Immature natural killer cell (primary cell): Measurements from ENCODE around the gene ITGB6. TPM values are rescaled to one million over a fixed set of nuclear protein-coding genes. Genes with fewer than 3 reads are reported as not detected.

Experiments used
- DNase-seq, 3 donors: peaks; one replicate each; pipeline ENCODE4 v3.0.0; 2022; ENCODE audit warnings: mixed read lengths in 1 of 3
- H3K27ac Mint-ChIP-seq, 6 donors: one replicate each; pipeline ENCODE4 v1.8.0; 2020; ENCODE audit warnings: mixed read lengths in 6 of 6, mild to moderate bottlenecking in 5 of 6, inconsistent platforms in 4 of 6, moderate library complexity in 3 of 6
- H3K27me3 Mint-ChIP-seq, 3 donors: one replicate each; pipeline ENCODE4 v1.8.0; 2020 to 2021; ENCODE audit warnings: low read depth in 3 of 3, mild to moderate bottlenecking in 3 of 3, mixed read lengths in 3 of 3, moderate library complexity in 3 of 3, inconsistent platforms in 1 of 3
- H3K36me3 Mint-ChIP-seq, 3 donors: one replicate each; pipeline ENCODE4 v1.8.0; 2020; ENCODE audit warnings: mixed read lengths in 3 of 3, inconsistent platforms in 2 of 3, mild to moderate bottlenecking in 2 of 3
- H3K4me1 Mint-ChIP-seq, 2 donors: one replicate each; pipeline ENCODE4 v1.8.0; 2020; ENCODE audit warnings: inconsistent platforms in 2 of 2, mild to moderate bottlenecking in 2 of 2, mixed read lengths in 2 of 2, moderate library complexity in 1 of 2
- H3K4me3 Mint-ChIP-seq, 5 donors: one replicate each; pipeline ENCODE4 v1.8.0; 2020; ENCODE audit warnings: mild to moderate bottlenecking in 5 of 5, mixed read lengths in 5 of 5, inconsistent platforms in 3 of 5, moderate library complexity in 3 of 5
- H3K9me3 Mint-ChIP-seq, 6 donors: one replicate each; pipeline ENCODE4 v1.8.0; 2020; ENCODE audit warnings: mild to moderate bottlenecking in 6 of 6, mixed read lengths in 6 of 6, inconsistent platforms in 4 of 6, moderate library complexity in 3 of 6
- polyA plus RNA-seq, 3 donors: library from polyadenylated mRNA; unstranded; fragments of 300-500 nt; fragmentation: Illumina TruSeq; gene quantifications; one replicate each; pipeline ENCODE4 v1.2.3, GENCODE V29; 2021

The ITGB6 gene, protein sequence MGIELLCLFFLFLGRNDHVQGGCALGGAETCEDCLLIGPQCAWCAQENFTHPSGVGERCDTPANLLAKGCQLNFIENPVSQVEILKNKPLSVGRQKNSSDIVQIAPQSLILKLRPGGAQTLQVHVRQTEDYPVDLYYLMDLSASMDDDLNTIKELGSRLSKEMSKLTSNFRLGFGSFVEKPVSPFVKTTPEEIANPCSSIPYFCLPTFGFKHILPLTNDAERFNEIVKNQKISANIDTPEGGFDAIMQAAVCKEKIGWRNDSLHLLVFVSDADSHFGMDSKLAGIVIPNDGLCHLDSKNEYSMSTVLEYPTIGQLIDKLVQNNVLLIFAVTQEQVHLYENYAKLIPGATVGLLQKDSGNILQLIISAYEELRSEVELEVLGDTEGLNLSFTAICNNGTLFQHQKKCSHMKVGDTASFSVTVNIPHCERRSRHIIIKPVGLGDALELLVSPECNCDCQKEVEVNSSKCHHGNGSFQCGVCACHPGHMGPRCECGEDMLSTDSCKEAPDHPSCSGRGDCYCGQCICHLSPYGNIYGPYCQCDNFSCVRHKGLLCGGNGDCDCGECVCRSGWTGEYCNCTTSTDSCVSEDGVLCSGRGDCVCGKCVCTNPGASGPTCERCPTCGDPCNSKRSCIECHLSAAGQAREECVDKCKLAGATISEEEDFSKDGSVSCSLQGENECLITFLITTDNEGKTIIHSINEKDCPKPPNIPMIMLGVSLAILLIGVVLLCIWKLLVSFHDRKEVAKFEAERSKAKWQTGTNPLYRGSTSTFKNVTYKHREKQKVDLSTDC
- polyA plus RNA-seq: not detected

DNA sequence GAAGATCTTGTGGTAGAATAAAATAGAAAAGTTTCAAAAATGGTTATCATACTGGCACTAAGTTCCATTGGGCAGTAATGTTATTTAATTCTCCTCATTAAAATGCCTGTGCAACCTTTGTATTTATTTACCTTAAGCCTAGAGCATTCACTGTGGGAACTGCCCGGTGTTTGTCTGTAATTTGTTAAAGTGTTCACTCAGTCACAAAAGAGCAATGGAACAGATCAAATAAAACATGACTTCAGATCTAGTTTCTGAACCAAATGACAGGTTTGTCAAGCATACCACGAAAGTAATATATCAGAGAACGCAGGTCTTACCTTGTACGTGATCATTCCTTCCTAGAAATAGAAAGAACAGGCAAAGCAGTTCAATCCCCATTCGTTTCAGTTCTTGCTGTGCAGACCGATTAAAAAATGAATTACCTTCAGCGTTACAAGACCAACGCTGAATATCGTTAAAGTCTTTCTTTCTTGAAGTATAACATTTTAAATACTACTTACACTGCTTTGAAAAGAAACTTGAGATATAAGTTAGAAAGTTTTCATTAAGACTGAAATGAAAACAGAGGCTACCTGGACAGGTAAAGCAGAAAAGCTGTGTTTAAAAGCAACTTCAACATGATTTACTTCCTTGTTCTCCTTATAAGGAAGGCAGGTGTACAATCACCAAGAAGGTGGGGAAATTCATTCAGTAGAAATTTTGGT lies at the start of gene ITGB6:
TSS of gene ITGB6 (minus strand) at position 590 of the 707 bp plus-strand sequence. CDS start at position 381, 209 bp downstream.
- peak within 1 kb of the TSS in 2 of 6 donors; percentile 9 to 23 for H3K27ac Mint-ChIP-seq
- peak within 1 kb of the TSS in 1 of 5 donors; percentile 28 for H3K4me3 Mint-ChIP-seq
- peaks cover 0 to 4% (median 0%) of the 10 kb centered on the region in 3 donors for H3K27me3 Mint-ChIP-seq
- H3K9me3 Mint-ChIP-seq: peaks cover 0 to 13% (median 4%) of the 10 kb centered on the region in 6 donors
- peaks cover 63 to 73% of the 10 kb centered on the region in 2 donors for H3K4me1 Mint-ChIP-seq
- peaks cover 3 to 11% (median 9%) of the 10 kb centered on the region in 3 donors for H3K36me3 Mint-ChIP-seq
- DNase-seq: no peak

DNA sequence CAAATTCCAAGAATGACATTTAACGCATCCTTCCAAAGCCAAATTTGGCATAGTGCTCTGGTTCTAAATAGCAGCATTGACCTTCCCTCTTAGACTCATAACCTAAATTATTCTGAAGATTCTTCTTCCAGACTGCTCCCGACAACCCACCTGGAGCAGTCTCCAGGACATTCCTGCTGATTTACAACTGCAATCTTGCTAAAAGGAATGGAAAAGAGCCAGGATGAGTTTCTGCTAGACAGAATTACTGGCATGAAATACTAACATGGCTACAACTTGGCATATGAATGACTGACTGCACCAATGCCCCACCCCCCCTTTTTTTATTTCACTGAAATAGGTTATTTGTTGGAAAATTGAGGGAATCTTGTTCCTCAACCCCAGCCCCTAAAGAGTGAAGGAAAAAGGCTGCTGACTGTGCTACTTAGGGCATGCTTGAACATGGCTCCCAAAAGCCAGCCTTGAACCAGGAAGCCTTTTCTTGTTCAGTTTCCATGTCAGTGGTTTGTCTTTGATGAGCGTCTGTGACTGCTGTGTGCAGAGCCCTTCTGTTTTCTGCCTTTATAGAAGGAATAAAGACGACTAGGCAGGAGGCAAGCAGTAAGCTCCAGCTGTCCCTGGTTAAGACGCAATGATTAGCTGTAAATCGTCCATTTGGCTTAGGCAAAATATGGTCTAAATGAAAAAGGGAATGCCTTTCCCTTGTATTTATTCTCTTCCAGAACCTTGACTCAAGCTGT lies 47.4 kb upstream of the ITGB6 start:
- Mint-ChIP-seq H3K27ac (no peak overlapping the region), H3K4me3 (no peak overlapping the region), H3K9me3 (no peaks in the 10 kb centered on the region), H3K36me3 (no peaks in the 10 kb centered on the region), H3K27me3 (peaks cover 2 to 3% (median 3%) of the 10 kb centered on the region in 3 donors), H3K4me1 (no peaks in the 10 kb centered on the region)
- DNase-seq: no peak

DNA sequence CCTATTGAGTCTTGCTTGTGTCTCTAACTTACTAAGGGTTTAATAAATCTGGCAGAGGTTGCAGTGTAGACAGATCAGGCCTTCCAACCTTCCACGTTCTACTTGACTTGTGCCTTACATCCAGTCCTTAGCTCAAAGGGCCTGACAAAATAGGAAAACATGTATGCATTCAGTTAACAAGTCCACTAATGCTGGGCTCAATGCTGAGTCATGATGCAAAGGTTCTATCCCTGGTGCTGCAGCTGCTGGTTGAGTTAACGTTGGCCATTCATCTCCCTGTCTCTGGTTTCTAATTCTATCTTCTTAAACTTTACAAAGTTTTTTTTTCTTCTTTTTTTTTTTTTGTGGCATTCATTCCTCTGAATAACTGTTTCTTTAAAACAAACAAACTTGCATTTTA lies 46.3 kb upstream of the ITGB6 start:
- peaks cover 2 to 3% (median 3%) of the 10 kb centered on the region in 3 donors for H3K27me3 Mint-ChIP-seq
- no peak overlapping the region for H3K4me3 Mint-ChIP-seq
- no peaks in the 10 kb centered on the region for H3K36me3 Mint-ChIP-seq
- no peak for DNase-seq
- H3K27ac Mint-ChIP-seq: no peak overlapping the region
- H3K9me3 Mint-ChIP-seq: no peaks in the 10 kb centered on the region
- H3K4me1 Mint-ChIP-seq: no peaks in the 10 kb centered on the region

DNA sequence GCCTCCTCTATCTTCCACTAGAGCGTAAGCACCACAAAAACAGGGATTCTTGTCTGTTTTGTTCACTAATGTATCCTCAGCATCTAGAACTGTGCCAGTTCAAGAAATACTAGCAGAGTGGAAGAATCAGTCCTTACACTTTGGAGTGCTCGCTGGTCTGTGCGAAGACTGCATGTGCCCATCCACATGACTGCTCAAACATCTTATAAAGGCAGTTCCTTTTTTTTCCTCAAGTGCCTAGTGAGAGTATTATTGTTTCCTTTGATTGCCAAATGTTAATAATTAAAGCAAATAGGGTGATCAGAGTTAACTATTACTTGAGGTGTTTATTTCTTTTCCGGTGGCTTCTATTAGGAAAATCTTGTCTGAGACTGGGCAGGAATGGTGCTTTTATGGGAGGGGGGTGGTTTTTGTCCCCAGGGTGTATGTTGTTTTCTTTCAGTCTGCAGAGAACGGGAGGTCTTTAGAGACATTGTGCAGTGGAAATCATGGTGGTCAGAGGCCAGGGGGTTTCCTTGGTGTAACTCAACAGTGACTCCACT lies 45.6 kb upstream of the ITGB6 start:
- no peak overlapping the region for H3K4me3 Mint-ChIP-seq
- DNase-seq: no peak
- no peaks in the 10 kb centered on the region for H3K4me1 Mint-ChIP-seq
- no peak overlapping the region for H3K27ac Mint-ChIP-seq
- no peaks in the 10 kb centered on the region for H3K36me3 Mint-ChIP-seq
- H3K9me3 Mint-ChIP-seq: no peaks in the 10 kb centered on the region
- peaks cover 1 to 3% (median 2%) of the 10 kb centered on the region in 3 donors for H3K27me3 Mint-ChIP-seq

DNA sequence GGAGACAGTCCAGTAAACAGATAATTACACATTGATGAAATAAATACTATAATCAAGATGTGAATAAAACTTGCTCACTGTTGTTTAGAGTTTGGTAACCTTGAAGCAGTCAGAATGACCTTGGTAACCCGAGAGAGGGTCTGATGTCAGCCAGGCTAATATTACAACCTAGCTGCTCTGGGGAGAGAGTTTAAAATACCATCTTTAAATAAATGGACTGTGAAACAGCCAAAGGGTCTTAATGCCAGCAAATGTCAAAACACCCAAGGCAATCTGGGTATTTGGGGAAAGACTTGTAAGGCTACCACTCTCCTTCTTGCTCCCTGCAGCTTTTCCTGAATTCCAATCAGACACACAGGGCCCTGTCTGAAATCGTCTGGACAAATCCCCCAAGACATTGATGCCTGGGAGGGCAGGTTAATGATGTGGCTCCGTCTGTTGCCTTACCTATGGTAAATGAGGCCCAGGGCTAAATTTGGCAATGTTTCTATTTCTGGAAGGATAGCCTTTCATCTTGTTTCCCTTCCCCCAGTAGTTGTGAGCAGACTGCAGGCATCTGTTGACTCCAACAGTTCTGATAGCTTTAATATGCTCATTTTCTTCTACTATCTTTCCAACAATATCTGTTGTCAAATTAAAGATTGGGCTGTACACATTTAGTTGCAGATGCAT lies 43.0 kb upstream of the ITGB6 start:
- no peak overlapping the region for H3K4me3 Mint-ChIP-seq
- no peak overlapping the region for H3K27ac Mint-ChIP-seq
- no peaks in the 10 kb centered on the region for H3K9me3 Mint-ChIP-seq
- no peaks in the 10 kb centered on the region for H3K4me1 Mint-ChIP-seq
- H3K36me3 Mint-ChIP-seq: no peaks in the 10 kb centered on the region
- H3K27me3 Mint-ChIP-seq: peaks cover under 1 to 4% (median 1%) of the 10 kb centered on the region in 3 donors
- DNase-seq: no peak

DNA sequence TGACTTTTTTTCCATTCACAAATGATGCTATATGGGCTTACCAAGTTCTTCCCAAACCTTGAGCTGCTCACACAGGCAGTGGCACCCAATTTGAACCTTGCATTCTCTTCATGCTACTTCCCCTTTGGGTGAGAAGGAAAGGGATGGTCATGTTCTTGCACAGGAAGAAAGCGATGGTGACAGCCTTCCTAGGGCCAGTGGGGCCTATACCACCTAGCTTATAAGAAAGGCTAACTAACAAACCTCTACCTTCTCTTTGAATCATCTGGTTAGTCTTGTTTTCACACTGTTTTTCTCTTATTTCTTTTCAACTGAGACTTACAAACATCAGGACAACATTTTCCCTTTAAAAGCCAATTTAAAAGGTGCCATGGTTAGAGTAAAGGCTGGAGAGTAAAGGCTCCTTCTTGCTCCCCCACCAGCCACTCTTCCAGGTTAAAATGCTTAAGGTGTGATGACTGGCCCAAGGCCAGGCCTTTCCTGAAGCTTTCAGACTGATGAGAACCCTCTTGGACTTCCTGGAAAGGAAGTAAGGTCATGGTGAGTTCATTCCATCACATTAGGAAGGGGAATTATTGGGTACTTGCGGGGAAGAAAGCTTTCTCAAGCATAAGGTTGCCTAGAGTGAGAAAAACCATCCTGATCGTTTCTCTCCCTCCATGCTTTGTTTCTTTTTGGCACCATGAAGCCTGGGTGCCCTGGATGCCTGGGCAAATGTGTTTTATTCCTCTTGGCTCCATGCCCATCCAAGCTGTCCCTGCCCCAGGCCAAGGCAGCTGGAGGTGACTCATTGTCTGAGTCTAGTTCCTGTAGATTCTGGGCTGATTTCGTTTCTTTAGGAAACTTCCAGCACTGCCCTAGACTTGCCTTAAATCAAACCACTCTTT lies 41.4 kb upstream of the ITGB6 start:
- Mint-ChIP-seq H3K36me3 (no peaks in the 10 kb centered on the region), H3K4me1 (no peaks in the 10 kb centered on the region), H3K27me3 (peaks cover 3 to 7% (median 4%) of the 10 kb centered on the region in 3 donors), H3K9me3 (no peaks in the 10 kb centered on the region), H3K4me3 (no peak overlapping the region), H3K27ac (no peak overlapping the region)
- DNase-seq: no peak

DNA sequence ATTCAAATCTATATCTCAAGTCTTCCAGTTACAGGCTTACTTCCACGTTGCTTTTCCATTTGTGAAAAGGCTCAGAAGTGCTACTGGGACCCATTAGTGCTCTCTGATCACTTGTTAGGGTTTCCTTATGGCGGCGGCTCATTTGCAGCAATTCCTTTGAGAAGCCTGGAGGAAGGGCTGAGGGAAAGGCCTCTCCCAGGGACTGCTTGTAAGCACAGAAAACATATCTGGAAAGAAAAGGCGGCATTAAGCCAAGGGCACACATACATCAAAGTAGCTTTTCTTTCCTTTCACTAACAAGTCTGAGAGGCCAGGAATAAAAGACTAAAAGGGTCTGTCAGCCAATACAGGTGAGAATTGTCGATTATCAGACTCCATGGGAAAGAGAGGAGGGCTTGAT lies 39.4 kb upstream of the ITGB6 start:
- H3K36me3 Mint-ChIP-seq: no peaks in the 10 kb centered on the region
- H3K4me1 Mint-ChIP-seq: no peaks in the 10 kb centered on the region
- H3K4me3 Mint-ChIP-seq: no peak overlapping the region
- H3K9me3 Mint-ChIP-seq: no peaks in the 10 kb centered on the region
- DNase-seq: no peak
- peaks cover 1 to 7% (median 4%) of the 10 kb centered on the region in 3 donors for H3K27me3 Mint-ChIP-seq
- no peak overlapping the region for H3K27ac Mint-ChIP-seq

DNA sequence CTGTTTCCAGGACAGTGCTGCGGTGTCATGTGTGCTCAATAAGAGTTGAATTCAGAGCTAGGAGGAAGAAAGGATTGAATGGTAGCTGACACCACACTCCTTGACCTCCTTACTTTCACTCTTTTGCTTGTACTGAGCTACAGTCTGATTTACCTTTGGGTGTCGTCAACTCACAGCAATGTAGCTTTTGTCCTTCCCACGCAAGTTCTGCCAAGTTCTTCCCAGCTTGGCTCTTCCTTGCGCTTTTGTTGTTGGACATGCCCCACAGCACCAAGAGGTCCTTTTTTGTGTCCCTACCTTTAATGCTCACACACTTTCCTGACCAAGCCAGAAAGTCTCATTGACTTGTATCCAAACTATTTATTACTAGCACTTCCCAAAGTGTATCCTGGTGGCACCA lies 38.3 kb upstream of the ITGB6 start:
- Mint-ChIP-seq H3K27ac (no peak overlapping the region), H3K9me3 (no peaks in the 10 kb centered on the region)

DNA sequence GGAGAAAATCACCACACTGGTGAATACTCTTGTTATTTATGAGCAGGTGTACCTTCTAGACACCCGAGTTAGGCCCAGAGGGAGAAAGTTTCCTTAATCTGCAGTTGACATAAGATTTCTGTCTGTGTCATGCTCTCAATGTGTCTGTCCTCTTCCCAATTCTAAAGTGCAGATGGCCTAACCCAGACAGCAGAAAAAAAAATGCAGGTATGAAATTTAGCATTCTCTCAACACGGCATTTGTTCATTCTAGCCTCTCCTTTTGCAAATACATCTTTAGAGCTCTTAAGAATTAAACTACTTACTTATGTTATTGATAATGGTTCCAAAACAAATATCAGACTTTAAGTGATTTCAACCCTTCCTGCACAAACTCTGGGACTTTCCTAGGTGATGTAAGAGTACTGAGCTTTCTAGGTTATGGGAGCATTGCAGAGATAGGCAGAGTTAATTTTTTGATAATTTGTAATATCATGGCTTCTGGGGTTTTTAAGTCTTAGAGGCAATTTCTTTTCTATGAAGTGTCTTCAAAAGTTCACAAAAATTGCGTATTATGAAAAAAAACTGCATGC lies 32.9 kb upstream of the ITGB6 start:
- Mint-ChIP-seq H3K4me1 (no peaks in the 10 kb centered on the region), H3K36me3 (no peaks in the 10 kb centered on the region), H3K4me3 (no peak overlapping the region), H3K27me3 (peaks cover 2 to 10% (median 4%) of the 10 kb centered on the region in 3 donors), H3K27ac (no peak overlapping the region), H3K9me3 (no peaks in the 10 kb centered on the region)
- no peak for DNase-seq

More for the DNA sequence above, 38.3 kb upstream of the ITGB6 start:
- H3K4me3 Mint-ChIP-seq: no peak overlapping the region
- H3K27me3 Mint-ChIP-seq: peaks cover 3 to 11% (median 4%) of the 10 kb centered on the region in 3 donors
- H3K4me1 Mint-ChIP-seq: no peaks in the 10 kb centered on the region
- no peaks in the 10 kb centered on the region for H3K36me3 Mint-ChIP-seq
- DNase-seq: no peak

DNA sequence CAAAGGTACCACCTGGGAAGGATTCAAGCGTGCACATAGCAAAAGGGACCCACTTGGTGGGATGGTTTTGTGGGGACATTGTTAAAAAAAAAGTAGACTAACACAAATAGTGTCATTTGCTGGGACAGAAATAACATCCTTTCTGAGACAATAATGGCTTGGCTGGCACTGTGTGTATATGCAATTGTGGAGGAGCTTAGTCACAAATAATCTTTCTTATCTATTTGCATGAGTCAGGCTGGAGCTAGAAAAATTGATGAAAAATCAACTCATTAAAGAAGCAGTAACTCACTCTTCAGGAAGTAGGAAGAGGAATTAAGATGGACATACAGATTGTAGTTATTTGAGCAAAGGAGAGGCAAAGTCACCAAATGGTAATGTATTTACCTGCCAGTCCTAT lies 29.5 kb upstream of the ITGB6 start:
- no peak for DNase-seq
- no peaks in the 10 kb centered on the region for H3K4me1 Mint-ChIP-seq
- no peak overlapping the region for H3K4me3 Mint-ChIP-seq
- H3K27me3 Mint-ChIP-seq: peaks cover 1 to 4% (median 2%) of the 10 kb centered on the region in 3 donors
- no peaks in the 10 kb centered on the region for H3K36me3 Mint-ChIP-seq
- H3K9me3 Mint-ChIP-seq: no peaks in the 10 kb centered on the region
- H3K27ac Mint-ChIP-seq: no peak overlapping the region

DNA sequence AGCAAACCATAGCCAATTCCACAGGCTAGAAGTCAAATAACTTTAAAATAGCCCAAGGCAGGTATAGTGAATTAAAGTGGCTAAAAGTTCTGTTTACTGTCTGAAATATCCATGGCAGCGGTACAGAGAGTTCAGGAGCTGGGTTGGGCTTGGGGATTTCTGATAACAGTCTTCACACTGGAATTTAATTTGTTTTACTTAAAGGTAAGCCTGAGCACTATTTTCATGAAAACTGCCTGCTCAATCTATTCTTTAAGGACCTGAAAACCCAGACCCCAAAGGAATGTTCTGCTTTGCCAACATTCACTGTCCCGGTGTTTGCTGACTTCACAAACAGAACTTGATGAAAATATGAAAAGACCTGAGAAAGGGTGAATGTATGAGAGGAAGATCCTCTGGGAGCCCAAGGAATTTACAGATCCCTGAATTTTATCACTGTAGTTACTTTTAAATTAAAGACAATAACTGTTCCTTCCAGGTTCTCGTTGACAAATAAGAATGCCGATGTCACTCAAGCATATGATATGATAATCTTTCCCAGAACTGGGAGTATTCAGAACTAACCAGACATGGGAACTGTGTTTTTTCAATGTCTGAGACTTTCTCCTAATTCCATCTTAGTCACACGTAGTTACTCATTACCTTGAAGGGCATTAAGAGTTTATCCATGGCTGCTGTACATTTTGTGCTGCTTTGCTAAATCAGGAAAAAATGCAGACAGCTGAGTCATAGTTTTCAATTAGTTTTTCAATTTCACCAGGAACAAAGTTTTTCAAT lies 28.3 kb upstream of the ITGB6 start:
- peaks cover 0 to 1% (median 0%) of the 10 kb centered on the region in 3 donors for H3K27me3 Mint-ChIP-seq
- no peak for DNase-seq
- H3K4me3 Mint-ChIP-seq: no peak overlapping the region
- no peaks in the 10 kb centered on the region for H3K36me3 Mint-ChIP-seq
- H3K4me1 Mint-ChIP-seq: no peaks in the 10 kb centered on the region
- no peak overlapping the region for H3K27ac Mint-ChIP-seq
- no peaks in the 10 kb centered on the region for H3K9me3 Mint-ChIP-seq
